Activated T-helper 9 cell treated with anti-CD3 and anti-CD28 coated beads, Interleukin-2, amount 50 U/mL, for 16 hours (primary cell): ENCODE results near the gene SNX6.
"Not testable (repeated sequence)": the region's sequence is repeated elsewhere in the genome, so short reads cannot be mapped to it uniquely, and the experiment has no call there.

Experiments
- DNase-seq: peaks from one replicate; pipeline ENCODE4 v3.0.0-alpha.2; 2020; ENCODE audit warnings: low read depth

SNX6 gene

GRCh38 chr14:34629657-34630529 is at the start of gene SNX6:
TSS of gene SNX6 (minus strand) at chr14:34630148. CDS start at chr14:34630116, 32 bp downstream.
- DNase-seq = peak; percentile 80

DNA sequence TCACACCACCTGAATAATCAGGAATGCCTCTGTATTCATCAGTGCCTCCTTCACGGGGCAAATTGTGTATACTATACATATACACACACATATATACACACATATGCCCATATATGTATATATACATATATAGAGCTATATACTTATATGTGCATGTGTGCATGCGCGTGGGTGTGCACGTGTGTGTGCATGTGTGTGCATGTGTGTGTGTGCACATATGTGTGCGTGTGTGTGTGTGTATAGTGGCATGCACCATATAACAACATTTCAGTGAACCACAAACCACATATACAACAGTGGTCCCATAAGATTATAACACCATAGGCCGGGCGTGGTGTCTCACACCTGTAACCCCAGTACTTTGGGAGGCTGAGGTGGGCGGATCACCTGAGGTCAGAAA is 48.8 kb upstream of the SNX6 start:
- no peak for DNase-seq

- no peak for DNase-seq
Observed at GRCh38 chr14:34678306-34678705, 48.4 kb upstream of the SNX6 start.

GRCh38 chr14:34676516-34677211 is 46.7 kb upstream of the SNX6 start:
- no peak for DNase-seq

- no peak for DNase-seq
Observed at GRCh38 chr14:34673702-34674101, 43.8 kb upstream of the SNX6 start.

GRCh38 chr14:34671716-34672115 is 41.8 kb upstream of the SNX6 start:
- DNase-seq = no peak

GRCh38 chr14:34668111-34668510 is 38.2 kb upstream of the SNX6 start:
- no peak for DNase-seq

DNA sequence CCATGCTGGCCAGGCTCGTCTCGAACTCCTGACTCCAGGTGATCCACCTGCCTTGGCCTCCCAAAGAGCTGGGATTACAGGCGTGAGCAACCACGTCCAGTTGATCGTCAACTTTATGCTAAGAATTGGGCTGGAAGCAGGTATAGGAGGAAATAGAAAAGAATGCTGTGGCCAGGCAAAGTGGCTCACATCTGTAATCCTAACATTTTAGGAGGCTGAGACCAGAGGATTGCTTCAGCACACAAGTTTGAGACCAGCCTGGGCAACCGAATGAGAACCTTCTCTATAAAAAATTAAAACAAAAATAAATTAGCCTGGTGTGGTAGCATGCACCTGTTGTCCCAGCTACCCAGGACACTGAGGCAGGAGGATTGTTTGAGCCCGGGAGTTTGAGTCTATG is 37.1 kb upstream of the SNX6 start:
- no peak for DNase-seq

GRCh38 chr14:34665785-34666435 is 36.0 kb upstream of the SNX6 start:
- DNase-seq = no peak

DNA sequence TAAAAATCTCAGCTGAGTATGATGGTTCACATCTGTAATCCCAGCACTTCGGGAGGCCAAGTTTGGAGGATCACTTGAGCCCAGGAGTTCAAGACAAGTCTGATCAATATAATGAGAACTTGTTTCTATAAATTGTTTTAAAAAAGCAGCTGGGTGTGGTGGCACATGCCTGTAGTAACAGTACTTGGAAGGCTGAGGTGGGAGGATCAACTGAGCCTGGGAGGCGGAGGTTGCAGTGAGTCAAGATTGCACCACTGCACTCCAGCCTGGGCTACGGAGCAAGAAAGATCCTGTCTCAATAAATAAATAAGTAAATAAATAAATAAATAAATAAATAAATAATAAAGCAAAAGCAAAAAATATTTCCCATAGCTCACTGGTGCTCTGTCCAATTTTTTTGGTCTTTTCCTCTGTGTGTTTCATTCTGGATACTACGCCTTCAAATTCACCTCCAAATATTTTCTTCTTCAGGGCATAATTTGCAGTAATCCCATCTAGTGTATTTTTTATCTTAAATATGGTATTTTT is 32.7 kb upstream of the SNX6 start:
- DNase-seq = no peak

DNA sequence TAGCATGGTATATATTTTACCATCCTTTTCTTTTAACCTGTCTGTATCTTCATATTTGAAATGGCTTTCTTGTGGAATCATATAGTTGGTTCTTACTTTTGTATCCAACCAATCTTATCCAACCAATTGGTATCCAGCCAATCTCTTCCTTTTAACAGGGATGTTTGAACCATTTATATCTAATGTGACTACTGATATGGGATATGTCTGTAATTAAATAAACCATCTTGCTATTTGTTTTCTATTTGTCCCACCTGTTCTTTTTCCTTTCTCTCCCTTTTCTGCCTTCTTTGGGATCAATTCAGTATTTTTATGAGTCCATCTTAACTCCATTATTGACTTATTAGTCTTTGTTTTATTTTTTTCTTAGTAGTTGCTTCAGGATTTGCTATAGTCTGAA is 30.8 kb upstream of the SNX6 start:
- DNase-seq = no peak

DNA sequence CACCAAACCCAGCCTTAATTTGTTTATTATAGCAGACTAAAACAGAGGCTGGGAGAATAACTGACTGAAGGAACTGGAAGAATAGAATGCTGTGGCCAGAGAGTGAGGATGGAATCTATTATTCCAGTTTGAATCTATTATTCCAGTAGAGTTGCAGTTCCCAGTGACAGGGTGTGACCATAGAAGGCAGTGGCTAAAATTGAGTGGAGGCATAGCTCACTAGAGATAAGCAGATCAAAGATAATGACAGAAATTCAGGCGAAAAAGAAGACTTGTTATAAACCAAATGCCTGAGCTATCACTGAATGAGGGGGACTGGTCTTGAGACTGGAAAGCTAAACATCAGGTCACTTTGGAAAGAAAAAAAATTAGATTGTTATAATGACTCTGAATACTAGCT is 26.0 kb upstream of the SNX6 start:
- no peak for DNase-seq

DNA sequence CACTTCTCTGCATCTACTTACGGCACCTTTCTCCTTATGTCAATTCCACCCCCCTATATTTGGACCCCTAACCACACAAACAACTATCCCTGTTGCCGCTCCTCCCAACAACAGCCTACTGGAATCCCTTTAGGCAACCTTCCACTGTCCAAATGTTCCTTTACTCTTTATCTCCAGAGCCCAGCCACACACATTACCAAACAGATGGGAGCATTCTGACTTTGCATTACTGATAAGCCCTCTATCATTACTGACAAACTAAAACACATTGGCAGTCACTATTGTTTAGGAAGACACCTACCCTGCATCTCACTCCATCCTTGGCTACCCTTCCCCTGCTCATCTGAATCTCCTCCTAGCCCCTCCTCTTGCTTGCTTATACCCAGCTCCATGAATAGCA is 23.1 kb upstream of the SNX6 start:
- not testable (repeated sequence) for DNase-seq

GRCh38 chr14:34652348-34652747 is 22.4 kb upstream of the SNX6 start:
- not testable (repeated sequence) for DNase-seq

DNA sequence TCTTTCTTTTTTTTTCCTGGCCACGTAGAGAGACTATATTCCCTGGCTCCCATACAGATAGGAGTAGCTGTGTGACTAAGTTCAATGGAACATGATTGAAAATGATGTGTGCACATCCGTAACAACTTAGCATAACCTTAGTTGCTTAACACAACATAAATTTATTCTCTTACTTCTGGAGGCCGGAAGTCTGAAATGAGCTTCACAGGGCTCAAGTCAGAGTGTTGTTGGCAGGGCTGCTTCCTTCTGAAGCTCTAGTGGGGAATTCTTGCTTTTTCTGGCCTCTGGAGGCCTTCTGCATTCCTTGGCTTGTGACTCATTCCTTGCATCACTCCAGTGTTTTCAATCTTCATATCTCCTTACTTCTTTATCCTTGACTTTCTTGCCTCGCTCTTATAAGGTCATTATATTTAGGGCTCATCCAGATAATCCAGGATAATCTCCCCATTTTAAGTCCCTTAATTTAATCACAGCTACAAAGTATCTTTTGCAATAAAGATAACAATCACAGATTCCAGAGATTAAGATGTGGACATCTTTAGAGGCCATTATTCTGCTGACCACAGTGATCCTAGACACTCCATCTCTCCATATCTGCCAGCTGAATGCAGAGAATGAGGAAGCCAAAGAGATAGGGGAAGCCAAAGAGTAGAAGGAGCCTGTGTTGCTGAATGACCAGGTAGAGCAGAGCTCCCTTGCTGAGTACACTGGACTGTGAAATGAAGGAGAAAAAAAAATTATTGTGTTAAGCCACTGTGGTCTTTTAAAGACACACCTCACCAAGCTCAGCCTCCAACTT is 21.0 kb upstream of the SNX6 start:
- no peak for DNase-seq

DNA sequence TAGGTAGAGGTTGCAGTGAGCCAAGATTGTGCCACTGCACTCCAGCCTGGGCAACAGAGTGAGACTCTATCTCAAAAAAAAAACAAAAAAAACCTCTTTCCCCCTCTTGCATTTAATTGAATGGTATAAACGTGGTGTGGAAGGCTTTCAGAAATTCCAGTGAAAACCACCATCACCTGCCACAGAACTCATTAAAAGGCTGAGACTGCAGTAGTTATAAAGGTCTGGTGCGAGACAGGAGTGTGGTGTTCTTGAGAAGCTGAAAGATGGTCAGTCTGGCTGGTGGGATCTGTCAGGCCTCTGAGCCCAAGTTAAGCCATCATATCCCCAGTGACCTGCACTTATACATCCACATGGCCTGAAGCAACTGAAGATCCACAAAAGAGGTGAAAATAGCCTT is 20.1 kb upstream of the SNX6 start:
- DNase-seq = not testable (repeated sequence)

GRCh38 chr14:34649344-34649743 is 19.4 kb upstream of the SNX6 start:
- DNase-seq = no peak

- no peak for DNase-seq
Observed at GRCh38 chr14:34646570-34647255, 16.8 kb upstream of the SNX6 start.

- DNase-seq = no peak
Observed at GRCh38 chr14:34643361-34643760, 13.4 kb upstream of the SNX6 start.

DNA sequence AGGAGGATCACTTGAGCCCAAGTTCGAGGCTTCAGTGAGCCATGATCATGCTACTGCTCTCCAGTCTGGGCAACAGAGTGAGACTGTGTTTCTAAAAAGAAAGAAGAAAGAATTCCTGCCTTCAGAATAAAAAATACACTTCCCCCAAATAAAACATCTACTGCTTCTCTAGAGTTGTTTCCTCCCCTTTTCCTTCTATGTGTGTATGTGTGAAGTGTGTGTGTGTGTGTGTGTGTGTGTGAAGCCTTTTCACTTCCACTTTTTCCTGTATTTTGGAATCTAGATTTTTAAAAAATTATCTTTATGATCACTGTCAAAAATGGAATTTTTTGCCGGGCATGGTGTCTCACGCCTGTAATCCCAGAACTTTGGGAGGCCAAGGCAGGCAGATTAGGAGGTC is 12.6 kb upstream of the SNX6 start:
- no peak for DNase-seq

DNA sequence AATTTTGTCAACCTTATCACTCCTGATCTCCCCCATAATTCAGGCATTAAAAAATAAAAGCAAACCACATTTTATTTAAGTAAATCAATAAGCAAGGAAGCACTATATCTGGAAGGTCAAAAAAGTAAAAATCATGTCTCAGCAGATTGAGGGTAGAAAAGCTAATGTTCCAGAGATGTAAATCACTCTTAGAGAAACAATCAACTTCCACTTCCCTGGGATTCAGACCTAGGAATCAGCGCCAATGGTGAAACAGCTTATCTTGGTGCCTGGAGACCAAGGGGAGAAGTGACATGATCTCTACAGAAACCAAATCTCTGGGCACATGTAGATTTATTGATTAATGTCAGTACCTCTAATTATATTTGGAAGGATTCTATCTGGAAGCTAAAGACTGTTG is 10.9 kb upstream of the SNX6 start:
- DNase-seq = no peak
